Neuron (in vitro differentiated cells): ENCODE results near the gene ANKRD30A.
"Not testable (repeated sequence)": the region's sequence is repeated elsewhere in the genome, so short reads cannot be mapped to it uniquely, and the experiment has no call there.

ENCODE experiments used
- H2AFZ ChIP-seq: one replicate; pipeline ENCODE4 v1.6.1; 2013; ENCODE audit warnings: low read depth, mild to moderate bottlenecking, inconsistent platforms, low read length, moderate library complexity
- H3K27me3 ChIP-seq: one replicate; pipeline ENCODE4 v1.6.1; 2013; ENCODE audit warnings: low read length; ENCODE audit not compliant: insufficient read depth
- H3K36me3 ChIP-seq: one replicate; pipeline ENCODE4 v1.6.1; 2013; ENCODE audit warnings: low read length; ENCODE audit not compliant: insufficient read depth
- H3K4me1 ChIP-seq: one replicate; pipeline ENCODE4 v1.6.1; 2013; ENCODE audit warnings: low read length; ENCODE audit not compliant: insufficient read depth
- H3K4me3 ChIP-seq: 2 replicates; pipeline ENCODE4 v1.5.1; 2013; ENCODE audit warnings: mild to moderate bottlenecking, low read length, moderate library complexity
- H3K9me3 ChIP-seq: one replicate; pipeline ENCODE4 v1.6.1; 2013; ENCODE audit warnings: low read length

Gene ANKRD30A

DNA sequence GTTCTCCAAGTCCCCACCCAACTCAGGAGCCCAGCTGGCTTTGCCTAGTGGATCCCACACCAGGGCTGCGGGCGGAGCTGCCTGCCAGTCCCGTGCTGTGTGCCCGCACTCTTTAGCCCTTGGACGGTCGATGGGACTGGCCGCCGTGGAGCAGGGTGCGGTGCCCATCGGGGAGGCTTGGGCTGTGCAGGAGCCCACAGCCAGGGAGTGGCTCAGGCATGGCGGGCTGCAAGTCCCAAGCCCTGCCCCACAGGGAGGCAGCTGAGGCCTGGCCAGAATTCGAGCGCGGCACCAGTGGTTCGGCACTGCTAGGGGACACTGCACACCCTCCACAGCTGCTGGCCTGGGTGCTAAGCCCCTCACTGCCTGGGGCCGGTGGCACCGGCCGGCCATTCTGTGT lies 159.7 kb downstream of the ANKRD30A start:
- Histone ChIP-seq H3K9me3 (no peaks in the 10 kb centered on the region), H2AFZ (no peak overlapping the region), H3K4me3 (no peak overlapping the region), H3K27me3 (no peaks in the 10 kb centered on the region), H3K4me1 (no peaks in the 10 kb centered on the region), H3K36me3 (no peaks in the 10 kb centered on the region)

DNA sequence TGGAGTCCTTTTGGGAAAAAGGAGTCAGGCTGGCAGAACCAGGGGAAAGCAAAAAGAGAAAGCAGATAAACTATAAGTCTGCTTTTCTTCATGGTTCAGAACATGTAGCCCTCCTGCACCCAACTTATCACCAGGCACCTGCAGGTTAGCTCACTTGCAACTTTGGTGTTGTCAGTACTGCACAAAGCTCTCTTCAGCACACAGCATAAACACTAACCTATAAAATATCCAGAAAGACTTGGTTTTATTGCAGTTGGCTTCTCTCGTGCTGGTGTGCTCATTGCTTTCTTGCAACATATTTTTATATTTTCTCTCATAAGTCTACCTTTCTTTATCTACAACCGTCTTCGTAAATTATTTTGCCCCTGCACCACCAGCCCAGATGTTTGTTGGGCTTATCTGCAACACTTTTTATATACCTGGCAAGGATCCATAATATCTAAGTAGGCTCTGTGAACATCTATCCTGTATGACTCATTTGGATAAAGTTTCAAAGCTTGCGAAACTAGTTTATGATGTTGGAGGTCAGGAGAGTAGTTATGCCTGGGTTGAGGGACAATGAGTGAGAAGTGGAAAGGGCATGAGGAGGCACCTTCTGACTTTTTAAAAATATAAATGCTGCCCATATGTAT lies 164.6 kb downstream of the ANKRD30A start:
- Histone ChIP-seq H3K36me3 (no peaks in the 10 kb centered on the region), H3K4me3 (no peak overlapping the region), H3K4me1 (no peaks in the 10 kb centered on the region)

DNA sequence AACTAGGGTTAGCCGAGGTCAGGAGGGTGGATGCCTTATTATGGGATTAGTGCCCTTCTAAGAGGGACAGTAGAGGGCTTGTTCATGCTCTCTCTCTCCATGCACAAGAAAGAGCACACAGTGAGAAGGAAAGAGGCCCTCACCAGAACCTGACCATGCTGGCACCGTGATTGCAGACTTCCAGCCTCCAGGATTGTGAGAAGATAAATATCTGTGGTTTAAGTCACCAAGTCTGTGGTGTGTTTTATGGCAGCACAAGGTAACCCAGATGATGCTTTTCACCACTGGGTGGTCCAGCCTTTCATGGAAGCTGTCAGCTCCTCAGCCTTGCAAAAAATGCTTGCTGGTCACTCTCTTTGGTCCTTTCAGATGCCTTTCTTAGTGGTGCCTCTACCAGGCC lies 175.9 kb downstream of the ANKRD30A start:
- no peaks in the 10 kb centered on the region for H3K9me3 ChIP-seq
- H3K4me1 ChIP-seq = no peaks in the 10 kb centered on the region
- H3K4me3 ChIP-seq = no peak overlapping the region
- H3K36me3 ChIP-seq = no peaks in the 10 kb centered on the region
- no peak overlapping the region for H2AFZ ChIP-seq
- H3K27me3 ChIP-seq = no peaks in the 10 kb centered on the region

More for the DNA sequence above, 164.6 kb downstream of the ANKRD30A start:
- Histone ChIP-seq H3K9me3 (no peaks in the 10 kb centered on the region), H2AFZ (no peak overlapping the region), H3K27me3 (no peaks in the 10 kb centered on the region)

DNA sequence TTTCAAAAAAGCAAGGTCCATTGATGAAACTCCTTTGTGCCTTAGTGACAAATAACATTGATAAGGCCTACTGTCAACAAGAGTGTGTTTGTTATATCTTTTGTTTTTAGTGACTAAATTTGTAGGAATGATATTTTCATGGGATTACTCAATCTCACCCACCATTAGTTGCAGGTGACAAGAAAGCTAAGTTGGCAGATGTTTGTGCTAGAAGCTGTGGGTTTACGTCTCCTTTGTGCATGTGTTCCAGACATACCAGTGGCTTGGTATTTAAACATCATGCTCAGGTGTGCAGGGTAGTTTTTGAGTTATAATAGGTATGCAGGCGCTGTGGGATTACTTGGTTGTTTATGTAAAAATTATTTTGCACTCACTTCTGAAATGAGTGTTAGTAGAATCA lies 178.6 kb downstream of the ANKRD30A start:
- H3K9me3 ChIP-seq = no peaks in the 10 kb centered on the region
- H3K36me3 ChIP-seq = no peaks in the 10 kb centered on the region

DNA sequence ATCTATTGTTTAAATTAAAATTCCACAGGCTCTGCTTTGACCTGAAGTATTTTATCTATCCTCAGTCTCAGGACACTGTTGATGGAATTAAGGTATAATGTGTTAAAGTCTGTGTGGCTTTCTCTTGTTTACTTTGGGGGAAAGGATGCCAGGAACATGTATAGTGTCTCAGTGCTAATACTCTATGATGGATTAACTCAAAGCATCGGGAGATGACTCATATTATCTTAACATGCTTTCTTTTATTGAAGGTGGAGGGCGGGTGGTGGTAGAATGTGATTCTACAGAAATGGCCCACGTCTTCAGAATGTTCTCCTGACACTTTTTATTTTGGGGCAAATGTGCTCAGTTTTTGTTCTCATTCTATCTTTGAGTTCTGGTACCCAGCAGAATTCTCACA lies 189.0 kb downstream of the ANKRD30A start:
- Histone ChIP-seq H2AFZ (no peak overlapping the region), H3K4me1 (no peaks in the 10 kb centered on the region), H3K36me3 (no peaks in the 10 kb centered on the region), H3K27me3 (no peaks in the 10 kb centered on the region), H3K9me3 (no peaks in the 10 kb centered on the region), H3K4me3 (no peak overlapping the region)

More for the DNA sequence above, 178.6 kb downstream of the ANKRD30A start:
- H3K4me3 ChIP-seq = no peak overlapping the region
- no peaks in the 10 kb centered on the region for H3K27me3 ChIP-seq
- no peak overlapping the region for H2AFZ ChIP-seq
- H3K4me1 ChIP-seq = no peaks in the 10 kb centered on the region

DNA sequence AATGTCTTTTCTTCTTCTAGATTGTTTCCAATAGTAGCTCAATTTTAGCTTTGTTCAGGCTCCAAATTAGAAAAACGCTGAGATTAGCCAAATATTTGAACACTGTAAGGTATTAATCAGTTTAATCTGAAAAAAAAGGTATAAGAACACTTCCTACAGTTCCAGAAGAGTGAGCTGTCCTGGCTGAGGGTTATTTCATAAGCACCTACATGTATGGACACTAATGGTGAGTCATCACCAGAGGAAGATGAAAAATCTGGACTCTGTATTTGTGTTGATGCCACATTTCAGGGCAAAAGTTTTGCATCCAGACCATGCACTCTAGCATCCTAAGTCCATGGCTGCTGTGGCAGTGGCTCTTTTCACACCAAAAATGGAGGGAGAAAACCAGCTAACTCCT lies 189.5 kb downstream of the ANKRD30A start:
- Histone ChIP-seq H3K4me1 (no peaks in the 10 kb centered on the region), H3K9me3 (no peaks in the 10 kb centered on the region)

DNA sequence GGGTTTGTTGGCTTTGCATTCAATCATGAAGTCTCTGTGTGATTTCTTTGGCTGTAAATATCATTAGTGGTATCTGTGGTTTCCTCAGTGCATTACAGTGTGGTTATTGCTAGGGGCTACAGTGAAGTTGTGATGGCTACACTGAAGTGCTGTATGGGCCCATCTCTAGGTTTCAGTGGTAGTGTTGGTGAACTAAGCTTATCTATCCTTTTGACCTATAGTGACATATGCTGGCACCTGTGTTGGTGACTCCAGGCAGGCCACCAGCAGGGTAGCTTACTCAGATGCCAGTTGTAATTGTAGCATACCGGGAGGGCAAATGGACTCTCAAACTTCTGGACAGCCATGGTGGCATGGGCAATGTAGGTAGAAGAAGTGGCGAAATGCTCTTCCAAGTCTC lies 219.0 kb downstream of the ANKRD30A start:
- H3K27me3 ChIP-seq = no peaks in the 10 kb centered on the region
- H3K36me3 ChIP-seq = no peaks in the 10 kb centered on the region
- H3K4me1 ChIP-seq = no peaks in the 10 kb centered on the region
- H2AFZ ChIP-seq = no peak overlapping the region
- H3K4me3 ChIP-seq = no peak overlapping the region
- H3K9me3 ChIP-seq = no peaks in the 10 kb centered on the region

More for the DNA sequence above, 189.5 kb downstream of the ANKRD30A start:
- H3K27me3 ChIP-seq = no peaks in the 10 kb centered on the region
- no peak overlapping the region for H2AFZ ChIP-seq
- no peak overlapping the region for H3K4me3 ChIP-seq
- no peaks in the 10 kb centered on the region for H3K36me3 ChIP-seq

DNA sequence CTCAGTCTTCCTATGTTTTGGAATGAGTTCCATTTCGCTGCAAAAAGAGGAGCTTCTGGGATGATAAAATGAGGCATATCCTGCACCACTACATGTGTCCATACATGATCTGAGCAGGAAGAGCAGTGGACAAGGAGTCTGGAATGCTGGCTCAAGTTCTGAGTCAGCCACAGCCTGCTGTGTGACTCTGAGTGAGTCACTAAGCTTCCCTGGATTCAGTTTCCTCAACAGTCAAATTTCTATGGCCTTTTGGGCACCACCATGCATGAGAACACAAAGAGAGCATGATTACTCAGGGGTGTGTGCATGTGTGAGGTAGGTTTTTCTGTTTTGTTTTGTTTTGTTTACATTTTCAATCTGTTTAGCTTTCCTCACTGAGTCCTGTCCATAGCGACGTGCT lies 254.6 kb downstream of the ANKRD30A start:
- Histone ChIP-seq H3K36me3 (no peaks in the 10 kb centered on the region), H3K4me3 (no peak overlapping the region), H3K9me3 (no peaks in the 10 kb centered on the region), H2AFZ (no peak overlapping the region), H3K27me3 (no peaks in the 10 kb centered on the region), H3K4me1 (no peaks in the 10 kb centered on the region)

DNA sequence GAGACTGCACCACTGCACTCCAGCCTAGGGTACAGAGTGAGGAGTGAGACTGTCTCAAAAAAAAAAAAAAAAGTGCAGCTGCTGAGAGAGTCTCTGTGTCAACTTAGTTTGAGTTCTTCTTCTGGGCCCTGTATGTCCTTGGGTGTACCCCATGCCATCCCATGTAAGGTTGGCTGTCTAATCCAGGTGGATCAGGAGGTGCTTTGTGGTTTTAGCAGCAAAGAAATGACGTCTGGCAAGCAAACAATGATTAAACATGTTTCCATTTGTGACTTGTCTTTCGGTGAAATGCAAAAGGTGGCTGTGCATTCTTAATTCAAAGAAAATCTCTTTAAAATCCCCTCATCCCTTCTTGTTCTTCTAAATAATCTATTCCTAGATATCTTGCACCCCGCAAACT lies 255.9 kb downstream of the ANKRD30A start:
- H2AFZ ChIP-seq = no peak overlapping the region
- H3K36me3 ChIP-seq = no peaks in the 10 kb centered on the region
- no peaks in the 10 kb centered on the region for H3K27me3 ChIP-seq
- H3K4me1 ChIP-seq = no peaks in the 10 kb centered on the region
- H3K9me3 ChIP-seq = no peaks in the 10 kb centered on the region
- H3K4me3 ChIP-seq = no peak overlapping the region

DNA sequence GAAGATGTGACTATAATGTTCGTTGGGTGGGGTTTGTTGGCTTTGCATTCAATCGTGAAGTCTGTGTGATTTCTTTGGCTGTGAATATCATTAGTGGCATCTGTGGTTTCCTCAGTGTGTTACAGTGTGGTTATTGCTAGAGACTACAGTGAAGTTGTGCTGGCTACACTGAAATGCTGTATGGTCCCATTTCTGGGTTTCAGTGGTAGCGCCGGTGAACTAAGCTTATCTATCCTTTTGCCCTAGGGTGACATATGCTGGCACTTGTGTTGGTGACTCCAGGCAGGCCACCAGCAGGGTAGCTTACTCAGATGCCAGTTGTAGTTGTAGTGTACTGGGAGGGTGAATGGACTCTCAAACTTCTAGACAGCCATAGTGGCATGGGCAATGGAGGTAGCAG lies 259.5 kb downstream of the ANKRD30A start:
- H2AFZ ChIP-seq = no peak overlapping the region
- no peaks in the 10 kb centered on the region for H3K36me3 ChIP-seq
- no peaks in the 10 kb centered on the region for H3K9me3 ChIP-seq
- H3K27me3 ChIP-seq = no peaks in the 10 kb centered on the region
- no peak overlapping the region for H3K4me3 ChIP-seq
- H3K4me1 ChIP-seq = no peaks in the 10 kb centered on the region

DNA sequence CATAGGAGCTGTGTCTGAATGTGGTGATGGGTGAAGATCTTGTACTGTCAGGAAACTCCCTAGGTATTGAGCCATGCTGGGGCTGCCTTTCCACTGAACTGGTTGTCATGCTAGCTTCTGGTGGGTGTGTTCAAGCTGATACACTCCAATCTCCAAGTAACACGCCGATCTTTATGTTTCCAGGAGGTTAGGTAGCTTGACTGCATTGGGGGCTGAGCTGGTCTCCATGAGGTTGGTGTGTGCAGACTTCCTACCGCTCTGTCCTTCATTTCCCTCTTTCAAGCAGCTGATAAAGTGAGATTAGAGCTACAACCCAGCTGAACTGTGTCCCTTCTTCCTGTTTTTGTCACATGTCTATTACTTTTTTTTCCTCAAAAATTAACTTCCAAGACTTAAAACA lies 265.5 kb downstream of the ANKRD30A start:
- Histone ChIP-seq H3K4me1 (no peaks in the 10 kb centered on the region), H3K27me3 (no peaks in the 10 kb centered on the region), H3K4me3 (no peak overlapping the region), H3K9me3 (no peaks in the 10 kb centered on the region), H3K36me3 (no peaks in the 10 kb centered on the region), H2AFZ (no peak overlapping the region)

DNA sequence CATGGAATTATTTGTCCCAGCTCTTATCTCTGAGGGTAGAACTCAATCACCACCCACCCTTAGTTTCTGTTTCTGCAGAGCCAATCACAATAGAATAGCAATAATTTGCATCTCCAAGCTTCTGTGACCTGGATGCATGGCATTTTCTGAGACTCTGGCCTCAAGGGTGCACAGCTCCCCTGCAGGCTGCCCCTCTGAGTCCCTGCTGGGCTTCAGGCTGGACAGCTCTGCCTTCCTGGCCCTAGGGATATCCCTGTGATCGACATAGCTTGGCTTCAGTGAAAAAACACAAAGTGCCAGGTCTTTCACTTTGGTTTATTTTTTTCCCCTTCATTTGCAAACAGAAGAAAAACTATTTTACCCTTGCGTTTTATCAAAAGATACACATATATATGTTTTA lies 275.4 kb downstream of the ANKRD30A start:
- H3K9me3 ChIP-seq, H3K27me3 ChIP-seq: not testable (repeated sequence)

DNA sequence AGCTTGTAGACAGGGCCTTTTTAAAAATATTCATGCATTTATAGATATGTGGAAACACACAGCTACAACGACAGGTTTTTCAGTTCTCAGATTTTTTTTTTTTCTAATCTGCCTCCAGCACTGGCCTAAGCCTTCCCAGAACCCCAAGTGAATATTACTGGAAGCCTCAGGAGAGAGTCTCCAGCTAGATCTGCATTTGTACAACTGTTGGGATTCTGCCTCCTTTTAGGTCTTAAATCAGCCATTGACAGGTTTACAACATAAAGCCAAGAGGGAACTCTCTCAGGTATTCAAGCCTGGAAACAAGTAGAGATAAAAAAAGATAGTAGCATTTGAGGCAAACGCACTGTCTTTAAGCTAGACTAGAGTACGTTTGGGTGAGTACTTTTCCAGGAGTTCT lies 275.8 kb downstream of the ANKRD30A start:
- H3K36me3 ChIP-seq = no peaks in the 10 kb centered on the region
- no peaks in the 10 kb centered on the region for H3K4me1 ChIP-seq
- H2AFZ ChIP-seq = no peak overlapping the region
- no peak overlapping the region for H3K4me3 ChIP-seq
- H3K27me3 ChIP-seq = no peaks in the 10 kb centered on the region
- no peaks in the 10 kb centered on the region for H3K9me3 ChIP-seq

More for the DNA sequence above, 275.4 kb downstream of the ANKRD30A start:
- not testable (repeated sequence) for H3K4me1 ChIP-seq, H3K36me3 ChIP-seq, H3K4me3 ChIP-seq, H2AFZ ChIP-seq

DNA sequence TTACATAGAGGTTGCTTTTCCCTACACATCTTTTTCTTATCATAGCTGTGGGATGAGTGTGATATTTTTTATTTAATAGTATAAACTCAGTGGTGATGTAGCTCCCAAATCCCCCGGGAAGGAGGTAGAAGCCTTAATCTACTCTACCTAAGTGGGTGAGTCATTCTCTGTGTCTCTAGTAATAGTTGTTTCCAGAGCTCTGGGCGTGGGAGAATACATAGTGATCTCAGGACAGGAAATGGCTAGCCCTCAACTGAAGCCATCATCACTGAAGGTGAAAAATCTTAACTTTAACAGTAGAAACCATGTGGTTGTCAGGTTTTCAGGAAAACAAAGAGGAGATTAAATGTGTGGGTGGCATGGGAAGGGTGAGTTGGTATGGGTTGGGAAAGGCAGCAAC lies 278.4 kb downstream of the ANKRD30A start:
- no peaks in the 10 kb centered on the region for H3K4me1 ChIP-seq
- H3K4me3 ChIP-seq = no peak overlapping the region
- H2AFZ ChIP-seq = no peak overlapping the region
- H3K27me3 ChIP-seq = no peaks in the 10 kb centered on the region
- no peaks in the 10 kb centered on the region for H3K36me3 ChIP-seq
- H3K9me3 ChIP-seq = no peaks in the 10 kb centered on the region
